Activated T-cell treated with anti-CD3 and anti-CD28 coated beads for 48 hours (primary cell): Measurements from ENCODE around the gene FARSA.
"Not testable (repeated sequence)": the region's sequence is repeated elsewhere in the genome, so short reads cannot be mapped to it uniquely, and the experiment has no call there.

Source experiments
- DNase-seq: peaks from one replicate; pipeline ENCODE4 v3.0.0-alpha.2; 2020; ENCODE audit warnings: low read depth

FARSA gene

DNA sequence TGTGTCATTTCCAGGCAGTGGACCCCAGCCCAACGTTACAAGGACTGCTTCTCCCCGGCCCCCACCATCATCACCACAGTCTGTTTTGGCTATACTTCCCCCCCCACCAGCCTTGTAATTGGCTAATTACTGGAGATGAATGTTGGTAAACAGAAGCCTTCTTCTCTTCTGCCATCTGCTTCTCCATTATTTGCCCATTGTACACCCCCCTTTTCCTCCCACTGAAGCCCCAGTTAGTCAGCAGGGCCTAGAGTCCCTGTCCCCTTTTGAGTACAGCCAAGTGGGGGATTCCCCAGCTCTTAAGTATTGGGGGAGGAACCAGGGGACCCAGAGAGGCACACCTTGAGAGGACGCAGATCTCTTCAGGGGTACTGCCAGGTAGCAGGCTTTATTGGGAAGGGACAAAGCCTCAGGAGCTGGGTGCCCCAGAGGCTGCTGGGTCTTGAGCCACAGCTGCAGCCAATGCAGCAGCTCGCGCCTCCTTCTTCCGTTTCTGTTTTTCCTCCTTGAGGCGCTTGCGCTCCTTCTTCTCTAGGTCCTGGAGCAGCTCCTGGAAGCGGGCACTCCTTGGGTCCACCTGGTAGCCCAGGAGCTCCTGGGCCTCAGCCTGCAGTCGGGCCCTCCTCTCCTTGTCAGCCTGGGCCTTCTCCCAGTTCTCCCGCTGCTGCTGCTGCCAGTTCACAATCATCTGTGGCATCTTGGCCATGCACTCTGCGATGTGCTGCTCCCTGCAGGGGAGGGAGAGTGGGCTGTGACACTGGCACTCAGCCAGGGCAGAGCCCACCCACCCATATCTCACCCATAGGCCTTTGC is 20.5 kb upstream of the FARSA start:
- DNase-seq: no peak

DNA sequence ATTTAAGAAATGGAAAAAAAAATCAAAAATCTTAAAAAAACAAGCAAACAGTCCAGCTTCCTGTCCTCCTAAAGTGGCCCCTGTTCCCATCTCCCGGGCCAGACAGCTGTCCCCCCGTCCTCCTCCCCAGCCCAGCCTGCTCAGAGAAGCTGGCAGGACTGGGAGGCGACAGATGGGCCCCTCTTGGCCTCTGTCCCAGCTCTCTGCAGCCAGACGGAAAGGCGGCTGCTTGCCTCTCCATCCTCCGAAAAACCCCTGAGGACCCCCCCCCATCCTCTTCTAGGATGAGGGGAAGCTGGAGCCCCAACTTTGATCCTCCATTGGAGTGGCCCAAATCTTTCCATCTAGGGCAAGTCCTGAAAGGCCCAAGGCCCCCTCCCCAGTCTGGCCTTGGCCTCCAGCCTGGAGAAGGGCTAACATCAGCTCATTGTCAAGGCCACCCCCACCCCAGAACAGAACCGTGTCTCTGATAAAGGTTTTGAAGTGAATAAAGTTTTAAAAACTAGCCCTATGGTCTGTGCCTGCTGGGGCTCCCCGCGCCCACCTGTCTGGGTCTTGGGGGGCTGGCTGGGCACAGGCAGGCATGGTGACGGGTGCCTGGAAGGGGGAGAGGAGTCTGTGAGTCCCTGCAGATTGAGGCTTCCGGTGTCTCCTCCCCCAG is 19.8 kb upstream of the FARSA start:
- DNase-seq: no peak

DNA sequence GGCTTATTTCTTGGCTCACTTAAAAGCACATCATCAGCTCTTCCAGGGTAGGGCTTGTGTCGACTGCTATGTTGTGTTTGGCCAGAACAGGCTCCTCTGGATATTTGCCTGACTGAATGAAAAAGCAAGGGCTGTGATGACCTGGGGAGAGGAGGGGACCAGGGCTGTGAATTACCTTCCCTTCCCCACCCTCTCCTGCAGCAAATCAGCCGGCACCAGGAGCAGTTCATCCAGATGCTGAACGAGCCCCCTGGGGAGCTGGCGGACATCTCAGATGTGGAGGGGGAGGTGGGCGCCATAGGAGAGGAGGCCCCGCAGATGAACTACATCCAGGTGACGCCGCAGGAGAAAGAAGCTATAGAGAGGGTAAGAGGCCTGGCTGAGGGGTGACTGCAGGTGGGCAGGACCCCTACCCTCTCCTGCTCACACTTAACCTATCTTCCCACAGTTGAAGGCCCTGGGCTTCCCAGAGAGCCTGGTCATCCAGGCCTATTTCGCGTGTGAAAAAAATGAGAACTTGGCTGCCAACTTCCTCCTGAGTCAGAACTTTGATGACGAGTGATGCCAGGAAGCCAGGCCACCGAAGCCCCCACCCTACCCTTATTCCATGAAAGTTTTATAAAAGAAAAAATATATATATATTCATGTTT is 19.1 kb upstream of the FARSA start:
- no peak for DNase-seq

DNA sequence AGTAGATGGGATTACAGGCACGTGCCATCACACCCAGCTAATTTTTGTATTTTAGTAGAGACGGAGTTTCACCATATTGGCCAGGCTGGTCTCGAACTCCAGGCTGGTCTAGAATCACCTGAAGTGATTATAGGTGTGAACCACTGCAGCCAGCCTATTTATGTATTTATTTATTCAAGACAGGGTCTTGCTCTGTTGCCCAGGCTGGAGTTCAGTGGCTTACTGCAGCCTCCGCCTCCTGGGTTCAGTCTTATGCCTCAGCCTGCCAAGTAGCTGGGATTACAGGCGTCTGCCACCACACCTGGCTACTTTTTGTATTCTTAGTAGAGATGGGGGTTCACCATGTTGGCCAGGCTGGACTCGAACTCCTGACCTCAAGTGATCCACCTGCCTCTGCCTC is 18.5 kb upstream of the FARSA start:
- DNase-seq: not testable (repeated sequence)

DNA sequence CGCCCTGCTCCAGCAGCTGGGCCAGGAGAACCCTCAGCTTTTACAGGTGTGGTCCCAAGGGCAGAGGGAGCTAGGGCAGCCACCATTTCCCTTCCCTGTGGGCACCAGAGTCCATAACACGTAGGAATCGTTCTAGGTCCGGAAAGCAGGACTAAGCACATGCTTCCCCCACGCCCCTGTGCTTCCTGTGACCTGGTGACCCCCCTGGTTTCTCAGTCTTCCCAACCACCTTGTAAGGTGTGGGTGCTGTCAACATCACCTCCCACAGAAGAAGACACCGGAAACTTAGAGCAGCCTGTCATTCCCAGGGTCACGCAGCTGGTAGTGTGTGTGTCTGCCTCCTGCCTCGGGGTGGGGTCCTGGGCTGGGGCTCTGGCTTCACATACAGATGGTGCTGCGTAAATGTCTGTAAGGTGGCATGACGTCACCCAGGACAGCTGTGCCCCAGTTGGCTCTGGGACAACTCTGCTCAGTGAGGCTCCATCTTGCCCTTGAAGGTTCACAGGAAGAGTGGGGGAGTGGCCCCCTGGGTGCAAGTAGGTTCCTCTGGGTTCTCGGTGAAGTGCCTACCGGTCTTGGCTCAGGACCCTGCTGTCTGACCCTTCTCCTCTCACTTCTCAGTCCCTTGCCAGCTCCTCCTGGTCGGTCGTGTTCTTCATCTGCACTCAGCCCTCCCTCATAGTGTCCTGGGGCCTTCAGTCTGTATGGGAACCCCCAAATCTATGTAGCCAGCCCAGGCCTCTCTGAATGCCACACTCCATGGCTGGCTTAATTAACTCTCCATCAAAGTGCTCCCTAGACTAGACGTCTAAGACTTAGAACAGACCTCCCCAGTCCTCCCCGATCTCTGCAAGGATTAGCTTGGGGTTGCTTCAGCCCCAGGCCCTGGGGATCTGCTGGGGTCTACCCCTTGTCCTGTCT is 16.1 kb upstream of the FARSA start:
- no peak for DNase-seq

DNA sequence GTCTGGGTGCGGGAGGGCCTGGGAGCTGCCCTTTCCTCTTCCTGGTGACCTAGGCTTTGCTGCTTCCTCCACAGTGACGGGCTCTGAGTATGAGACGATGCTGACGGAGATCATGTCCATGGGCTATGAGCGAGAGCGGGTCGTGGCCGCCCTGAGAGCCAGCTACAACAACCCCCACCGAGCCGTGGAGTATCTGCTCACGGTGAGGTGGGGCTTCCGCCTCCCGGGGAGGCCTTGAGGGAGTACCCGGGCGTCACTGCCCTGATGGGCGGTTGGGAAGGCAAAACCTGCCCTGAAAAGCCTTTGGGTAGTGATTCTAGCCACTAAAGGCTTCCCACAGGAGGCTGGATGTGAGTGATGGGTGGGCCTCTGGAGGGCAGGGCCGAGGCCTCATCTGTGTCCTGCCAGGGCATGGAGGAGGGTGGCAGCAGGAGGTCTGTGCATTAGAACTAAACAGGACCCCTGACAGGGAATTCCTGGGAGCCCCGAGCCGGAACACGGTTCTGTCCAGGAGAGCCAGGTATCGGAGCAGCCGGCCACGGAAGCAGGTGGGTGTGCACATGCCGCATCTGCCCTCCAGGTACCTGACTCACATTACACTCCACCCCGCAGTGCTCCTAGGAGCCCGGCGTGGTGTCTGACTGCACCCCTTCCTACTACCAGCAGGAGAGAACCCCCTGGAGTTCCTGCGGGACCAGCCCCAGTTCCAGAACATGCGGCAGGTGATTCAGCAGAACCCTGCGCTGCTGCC is 15.3 kb upstream of the FARSA start:
- DNase-seq: no peak

DNA sequence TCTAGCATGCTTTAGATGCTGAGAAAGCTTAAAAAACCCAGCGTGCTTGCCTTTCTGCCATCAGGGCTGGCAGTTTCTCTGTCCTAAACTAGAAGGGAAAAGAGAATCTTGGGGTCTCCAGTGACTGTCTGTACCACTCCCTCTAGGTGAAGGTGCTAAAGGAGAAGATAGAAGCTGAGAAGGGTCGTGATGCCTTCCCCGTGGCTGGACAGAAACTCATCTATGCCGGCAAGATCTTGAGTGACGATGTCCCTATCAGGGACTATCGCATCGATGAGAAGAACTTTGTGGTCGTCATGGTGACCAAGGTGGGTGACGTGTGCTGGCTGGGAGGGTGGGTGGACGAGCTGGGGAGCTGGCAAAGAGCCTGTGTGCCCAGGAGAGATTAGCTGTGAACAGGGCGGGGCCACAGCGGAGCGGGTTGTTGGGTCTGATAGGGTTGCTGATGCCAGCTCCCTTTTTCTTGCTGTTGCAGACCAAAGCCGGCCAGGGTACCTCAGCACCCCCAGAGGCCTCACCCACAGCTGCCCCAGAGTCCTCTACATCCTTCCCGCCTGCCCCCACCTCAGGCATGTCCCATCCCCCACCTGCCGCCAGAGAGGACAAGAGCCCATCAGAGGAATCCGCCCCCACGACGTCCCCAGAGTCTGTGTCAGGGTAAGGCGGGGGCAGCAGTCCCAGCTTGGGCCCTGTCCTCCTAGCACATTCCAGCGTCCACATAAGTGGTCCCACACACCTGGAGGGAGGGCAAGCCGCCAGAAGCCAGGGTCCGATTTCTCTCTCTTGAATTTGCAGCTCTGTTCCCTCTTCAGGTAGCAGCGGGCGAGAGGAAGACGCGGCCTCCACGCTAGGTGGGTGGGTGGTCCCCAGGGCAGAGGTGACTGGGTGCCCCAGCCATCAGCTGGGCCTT is 14.4 kb upstream of the FARSA start:
- DNase-seq: no peak

DNA sequence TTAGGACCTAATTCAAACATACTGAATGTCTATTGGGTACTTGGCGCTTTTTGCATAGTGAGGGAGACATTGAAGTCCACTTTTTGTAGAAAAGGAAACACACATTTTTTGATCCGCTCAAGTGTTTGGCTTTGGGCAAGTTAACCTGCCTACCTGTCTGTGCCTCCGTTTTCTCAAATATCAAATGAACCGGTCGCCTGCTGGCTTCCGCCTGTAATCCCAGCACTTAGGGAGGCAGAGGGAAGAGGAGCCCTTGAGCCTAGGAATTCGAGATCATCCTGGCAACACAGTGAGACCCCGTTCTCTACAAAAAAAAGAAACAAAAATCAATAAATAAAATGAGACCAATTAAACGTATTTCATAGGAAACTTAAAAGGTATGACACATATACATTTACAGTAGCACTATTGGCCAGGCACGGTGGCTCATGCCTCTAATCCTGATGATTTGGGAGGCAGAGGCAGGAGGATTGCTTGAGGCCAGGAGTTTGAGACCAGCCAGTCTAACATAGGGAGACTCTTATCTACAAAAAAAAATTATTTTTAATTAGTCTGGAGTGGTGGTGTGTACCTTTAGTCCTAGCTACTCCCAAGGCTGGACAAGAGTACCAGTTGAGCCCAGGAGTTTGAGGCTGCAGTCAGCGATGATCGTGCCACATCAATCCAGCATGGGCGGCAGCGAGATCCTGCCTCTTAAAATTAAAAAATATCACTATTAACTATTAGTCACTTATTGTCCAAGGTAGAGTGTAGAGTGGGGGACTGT is 13.4 kb upstream of the FARSA start:
- DNase-seq: no peak

DNA sequence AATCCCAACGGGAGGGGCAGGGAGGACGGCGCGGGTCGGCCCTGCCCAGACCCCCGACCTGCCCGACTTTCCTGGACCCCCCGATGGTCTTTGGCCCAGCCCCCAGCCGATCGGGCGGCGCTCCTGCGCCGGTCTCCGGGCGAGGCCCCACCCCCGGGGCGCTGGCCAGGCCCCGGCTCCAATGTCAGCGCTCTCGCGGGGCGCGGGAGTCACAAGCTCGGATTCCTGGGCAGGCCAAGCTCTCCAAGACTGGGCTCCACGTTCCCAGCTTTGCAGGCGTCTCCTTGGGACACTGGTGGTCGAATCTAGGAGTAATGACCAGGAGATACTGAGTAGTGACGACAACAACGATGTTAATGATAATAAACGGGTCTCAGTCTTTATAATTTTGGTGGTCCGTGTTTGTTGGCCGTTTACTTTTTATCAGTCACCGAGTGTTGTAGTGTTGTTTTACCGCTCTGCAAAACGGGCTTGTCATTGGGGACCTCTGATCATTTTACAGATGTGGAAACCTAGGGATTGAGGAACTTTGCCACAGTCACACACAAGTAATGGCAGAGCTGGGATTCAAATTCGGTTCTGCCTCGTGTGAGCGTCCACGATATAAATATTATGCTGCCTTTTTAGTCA is 12.7 kb upstream of the FARSA start:
- peak; percentile 55 for DNase-seq

DNA sequence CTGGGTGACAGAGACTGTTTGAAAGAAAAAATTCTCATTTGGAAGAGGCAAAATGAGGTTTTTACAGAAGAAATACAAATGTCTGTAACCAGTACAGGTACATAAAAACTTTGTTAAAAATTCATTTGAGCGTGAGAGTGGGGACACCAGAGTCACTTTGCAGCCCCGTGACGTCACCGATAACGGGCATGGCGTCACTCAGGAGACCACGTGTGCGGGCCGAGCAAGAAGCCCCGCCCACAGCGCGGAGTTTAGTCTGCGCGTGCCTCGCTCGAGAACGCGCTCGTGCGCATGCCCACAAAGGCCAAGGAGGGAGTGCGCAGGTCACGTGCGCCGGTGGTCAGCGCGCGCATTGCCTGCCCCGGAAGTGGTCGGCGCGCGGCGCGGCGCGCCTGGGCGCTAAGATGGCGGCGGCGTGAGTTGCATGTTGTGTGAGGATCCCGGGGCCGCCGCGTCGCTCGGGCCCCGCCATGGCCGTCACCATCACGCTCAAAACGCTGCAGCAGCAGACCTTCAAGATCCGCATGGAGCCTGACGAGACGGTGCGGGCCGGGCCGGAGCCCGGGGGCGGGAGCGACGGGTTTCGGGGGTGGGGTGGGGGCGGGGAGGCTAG is 12.1 kb upstream of the FARSA start, which contains the start of gene RAD23A:
Gene RAD23A, plus strand, starts transcription at position 384 of the 613 bp plus-strand sequence. Its CDS starts 87 bp downstream, at position 471.
- DNase-seq: peak; percentile 99

DNA sequence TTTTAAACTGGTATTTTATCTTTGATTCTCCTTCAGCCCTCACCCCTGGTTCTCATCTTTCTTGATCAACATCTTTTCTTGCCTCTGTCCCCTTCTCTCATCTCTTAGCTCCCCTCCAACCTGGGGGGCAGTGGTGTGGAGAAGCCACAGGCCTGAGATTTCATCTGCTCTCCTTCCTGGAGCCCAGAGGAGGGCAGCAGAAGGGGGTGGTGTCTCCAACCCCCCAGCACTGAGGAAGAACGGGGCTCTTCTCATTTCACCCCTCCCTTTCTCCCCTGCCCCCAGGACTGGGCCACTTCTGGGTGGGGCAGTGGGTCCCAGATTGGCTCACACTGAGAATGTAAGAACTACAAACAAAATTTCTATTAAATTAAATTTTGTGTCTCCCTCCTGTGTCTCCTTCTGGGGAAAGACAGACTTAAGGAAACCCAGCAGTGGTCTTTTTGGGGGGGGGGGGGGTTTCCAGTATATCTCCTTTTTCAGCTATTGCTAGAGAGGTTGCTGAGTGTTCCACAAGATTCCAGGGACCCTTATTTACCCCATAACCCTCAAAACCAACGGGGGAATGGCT is 10.7 kb upstream of the FARSA start:
- DNase-seq: no peak

DNA sequence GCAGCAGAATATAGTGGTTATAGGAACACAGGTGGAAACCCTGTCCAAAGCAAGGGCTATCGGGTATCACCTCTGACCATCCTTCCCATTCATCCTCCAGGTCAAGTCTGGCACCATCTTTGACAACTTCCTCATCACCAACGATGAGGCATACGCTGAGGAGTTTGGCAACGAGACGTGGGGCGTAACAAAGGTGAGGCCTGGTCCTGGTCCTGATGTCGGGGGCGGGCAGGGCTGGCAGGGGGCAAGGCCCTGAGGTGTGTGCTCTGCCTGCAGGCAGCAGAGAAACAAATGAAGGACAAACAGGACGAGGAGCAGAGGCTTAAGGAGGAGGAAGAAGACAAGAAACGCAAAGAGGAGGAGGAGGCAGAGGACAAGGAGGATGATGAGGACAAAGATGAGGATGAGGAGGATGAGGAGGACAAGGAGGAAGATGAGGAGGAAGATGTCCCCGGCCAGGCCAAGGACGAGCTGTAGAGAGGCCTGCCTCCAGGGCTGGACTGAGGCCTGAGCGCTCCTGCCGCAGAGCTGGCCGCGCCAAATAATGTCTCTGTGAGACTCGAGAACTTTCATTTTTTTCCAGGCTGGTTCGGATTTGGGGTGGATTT is 10.0 kb upstream of the FARSA start:
- no peak for DNase-seq

DNA sequence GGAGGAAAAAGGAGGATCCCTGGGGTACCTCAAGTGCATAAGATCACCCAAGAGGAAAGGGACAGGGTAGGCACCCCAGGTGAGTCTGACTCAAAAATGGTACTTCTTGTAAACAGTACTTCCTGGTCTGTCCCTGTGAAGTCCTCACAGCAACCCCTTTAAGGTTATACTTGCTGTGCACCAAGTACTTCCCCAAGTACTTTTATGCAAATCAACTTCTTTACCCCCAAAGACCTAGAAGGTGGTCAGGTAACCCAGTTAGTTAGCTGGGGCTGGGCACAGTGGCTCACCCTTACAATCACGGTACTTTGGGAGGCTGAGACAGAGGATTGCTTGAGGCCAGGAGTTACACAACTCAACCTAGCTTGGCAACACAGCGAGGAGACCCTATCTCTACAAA is 7.4 kb upstream of the FARSA start:
- no peak for DNase-seq

DNA sequence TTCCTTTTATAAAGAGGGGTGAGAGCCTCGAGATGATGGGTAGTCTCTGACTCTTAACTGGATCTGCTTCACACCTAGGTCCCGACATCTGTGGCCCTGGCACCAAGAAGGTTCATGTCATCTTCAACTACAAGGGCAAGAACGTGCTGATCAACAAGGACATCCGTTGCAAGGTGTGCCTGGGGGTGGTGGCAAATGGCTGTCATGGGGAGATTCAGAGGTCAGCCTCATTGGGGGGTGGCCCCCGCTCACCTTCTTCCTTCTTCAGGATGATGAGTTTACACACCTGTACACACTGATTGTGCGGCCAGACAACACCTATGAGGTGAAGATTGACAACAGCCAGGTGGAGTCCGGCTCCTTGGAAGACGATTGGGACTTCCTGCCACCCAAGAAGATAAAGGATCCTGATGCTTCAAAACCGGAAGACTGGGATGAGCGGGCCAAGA is 6.5 kb upstream of the FARSA start:
- no peak for DNase-seq

DNA sequence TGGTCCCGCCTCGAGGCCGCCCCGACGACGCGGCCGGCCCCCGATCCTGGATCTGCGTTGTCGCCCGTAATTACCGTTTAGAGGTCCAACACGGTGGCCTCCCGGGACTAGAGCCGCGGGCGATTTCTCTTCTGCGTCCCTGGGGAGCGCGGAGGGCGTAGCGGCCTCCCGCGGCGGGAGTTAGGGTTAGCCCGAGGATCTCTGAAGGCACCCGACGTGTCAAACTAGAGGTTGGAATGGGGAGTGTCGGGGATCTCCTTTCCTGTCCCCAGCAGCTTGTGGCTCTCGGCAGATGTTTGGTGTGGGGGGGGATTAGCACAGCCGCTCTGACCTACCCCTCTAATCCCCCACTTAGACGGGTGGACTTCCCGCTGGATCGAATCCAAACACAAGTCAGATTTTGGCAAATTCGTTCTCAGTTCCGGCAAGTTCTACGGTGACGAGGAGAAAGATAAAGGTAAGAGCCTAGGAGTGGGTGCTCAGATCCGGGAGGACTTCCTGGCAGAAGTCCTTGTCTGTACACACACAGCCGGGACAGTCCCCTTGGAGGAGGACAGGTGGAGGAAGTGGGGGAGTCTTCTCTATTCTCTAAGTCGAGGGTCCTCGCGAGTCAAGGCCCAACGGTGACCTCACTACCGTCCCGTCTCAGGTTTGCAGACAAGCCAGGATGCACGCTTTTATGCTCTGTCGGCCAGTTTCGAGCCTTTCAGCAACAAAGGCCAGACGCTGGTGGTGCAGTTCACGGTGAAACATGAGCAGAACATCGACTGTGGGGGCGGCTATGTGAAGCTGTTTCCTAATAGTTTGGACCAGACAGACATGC is 5.5 kb upstream of the FARSA start:
- DNase-seq: no peak

DNA sequence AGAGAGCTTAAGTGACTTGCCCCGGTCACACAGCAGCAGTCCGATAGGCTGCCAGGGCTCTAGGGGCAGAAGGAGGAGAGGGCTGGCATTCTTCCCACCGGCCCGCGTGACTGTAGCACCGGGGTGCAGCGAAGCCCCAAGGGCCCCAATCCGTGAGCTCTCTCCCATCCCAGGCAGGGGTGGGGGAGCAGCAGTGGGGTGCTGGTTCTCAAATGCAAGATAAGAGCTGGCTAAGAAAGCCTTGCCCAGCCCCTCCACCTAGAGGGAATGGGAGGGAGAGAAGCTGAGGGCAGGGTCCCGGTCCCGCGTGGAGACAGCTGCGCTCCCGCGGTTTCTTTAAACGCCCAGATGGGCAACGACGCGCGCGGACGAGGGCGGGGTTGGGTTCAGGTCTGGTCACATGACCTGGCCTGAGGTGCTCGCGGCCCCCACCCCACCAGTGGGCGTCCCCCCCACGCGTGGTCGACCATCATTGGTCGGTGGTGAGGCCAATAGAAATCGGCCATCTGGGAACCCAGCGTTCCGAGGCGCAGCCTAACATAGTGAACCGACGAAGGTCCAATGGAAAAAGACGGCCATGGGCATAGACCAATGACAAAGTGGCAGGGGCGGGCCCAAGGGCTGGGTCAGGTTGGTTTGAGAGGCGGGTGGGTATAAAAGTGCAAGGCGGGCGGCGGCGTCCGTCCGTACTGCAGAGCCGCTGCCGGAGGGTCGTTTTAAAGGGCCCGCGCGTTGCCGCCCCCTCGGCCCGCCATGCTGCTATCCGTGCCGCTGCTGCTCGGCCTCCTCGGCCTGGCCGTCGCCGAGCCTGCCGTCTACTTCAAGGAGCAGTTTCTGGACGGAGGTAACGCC is 4.6 kb upstream of the FARSA start, which contains the start of gene CALR:
Gene CALR, plus strand, starts transcription at position 683 of the 852 bp plus-strand sequence. Its CDS starts 71 bp downstream, at position 754.
- peak; percentile 97 for DNase-seq
